Transverse colon (tissue), 4 donors: ENCODE measurements around the gene LAPTM5. TPM values are rescaled to one million over a fixed set of nuclear protein-coding genes. Genes with fewer than 3 reads are reported as not detected.

Experiments used
- DNase-seq: peaks from one replicate; pipeline ENCODE4 v3.0.0-alpha.2; 2019
- H3K27ac ChIP-seq, 4 donors: fragments of 200-600 bp; sonication (generic); 2 replicates each; pipeline ENCODE4 v1.5.1; 2016 to 2018; ENCODE audit warnings: inconsistent platforms in 4 of 4
- H3K27me3 ChIP-seq: fragments of 200-600 bp; sonication (generic); 2 replicates; pipeline ENCODE4 v1.5.1; 2017; ENCODE audit warnings: inconsistent platforms
- H3K36me3 ChIP-seq, 4 donors: fragments of 200-600 bp; sonication (generic); 2 replicates each; pipeline ENCODE4 v1.5.1; 2017 to 2019; ENCODE audit warnings: inconsistent platforms in 4 of 4
- H3K4me1 ChIP-seq, 4 donors: fragments of 200-600 bp; sonication (generic); 2 replicates each; pipeline ENCODE4 v1.5.1; 2017 to 2020; ENCODE audit warnings: inconsistent platforms in 4 of 4
- H3K4me3 ChIP-seq, 4 donors: fragments of 200-600 bp; sonication (generic); 1 replicate in 1 of 4; 2 replicates in 3 of 4; pipeline versions ENCODE4 v1.5.1 to v1.6.1; 2017 to 2019; ENCODE audit warnings: inconsistent platforms in 4 of 4
- H3K9me3 ChIP-seq, 2 donors: fragments of 200-600 bp; sonication (generic); 2 replicates each; pipeline ENCODE4 v1.5.1; 2017 to 2019; ENCODE audit warnings: inconsistent platforms in 2 of 2
- CTCF ChIP-seq, 5 experiments: fragments of 200-600 bp in 3 of 5; fragments of 450-650 bp in 2 of 5; sonication (generic) in 3 of 5; IDR thresholded peaks; 1 replicate in 2 of 5; 2 replicates in 3 of 5; pipeline ENCODE4 v1.5.1; 2016 to 2017; ENCODE audit warnings: antibody characterized with exemption in 5 of 5, inconsistent platforms in 3 of 5, mild to moderate bottlenecking in 2 of 5, moderate library complexity in 1 of 5
- EP300 ChIP-seq: sonication (generic); formaldehyde crosslinking; IDR thresholded peaks from one replicate; pipeline ENCODE4 v1.6.1; 2017; ENCODE audit warnings: antibody characterized with exemption, low read depth
- POLR2A ChIP-seq: fragments of 450-650 bp; IDR thresholded peaks from one replicate; pipeline ENCODE4 v1.6.1; 2016; ENCODE audit warnings: antibody characterized with exemption, mild to moderate bottlenecking, moderate library complexity
- POLR2AphosphoS5 ChIP-seq, 3 donors: sonication (generic); formaldehyde crosslinking; IDR thresholded peaks; one replicate each; pipeline ENCODE4 v1.6.1; 2016; ENCODE audit warnings: antibody characterized with exemption in 3 of 3
- WGBS, 2 donors: methylation state at CpG; one replicate each; pipeline ENCODE4 v1.1.5; 2018; ENCODE audit warnings: low coverage in 1 of 2; 5-methylcytosine and 5-hydroxymethylcytosine counted together
- in situ Hi-C, 4 donors: fragments of 200-750 bp; cut with MboI; loops; one replicate each; pipeline versions ENCODE4 v1.15.0 to v1.15.1; 2017; ENCODE audit warnings: low sequenced_read_pairs in 3 of 4, low pct_ligation_motif_present in 1 of 4, low pct_unique_long_range_greater_than_20kb in 1 of 4
- intact Hi-C: fragments of 100-400 bp; cut with DNase I; formaldehyde crosslinking; loops from one replicate; pipeline ENCODE4 v1.15.1; 2023; ENCODE audit warnings: low total_unique reads
- total RNA-seq, 4 donors: library from RNA; depleted of rRNA; stranded (reverse); fragments of >200 nt; gene quantifications; one replicate each; pipeline ENCODE4 v1.1.0, GENCODE V29; 2016

Gene LAPTM5
- total RNA-seq, 4 donors from 2014 or later: 5.2 to 66.6 (median 34.5) TPM

GRCh38 chr1:30732277-30732996 is 25.1 kb downstream of the LAPTM5 start:
- in situ Hi-C loops (no loop called here), intact Hi-C loops (no loop called here)
- Histone ChIP-seq H3K27ac (no peak overlapping the region), H3K4me1 (no peaks in the 10 kb centered on the region), H3K9me3 (no peaks in the 10 kb centered on the region), H3K36me3 (no peaks in the 10 kb centered on the region), H3K4me3 (no peak overlapping the region), H3K27me3 (no peaks in the 10 kb centered on the region)
- TF ChIP-seq EP300: no peak
- TF ChIP-seq CTCF (IDR thresholded peaks at IDR 0.05): no peak
- no peak for TF ChIP-seq POLR2AphosphoS5 (IDR thresholded peaks at IDR 0.05)
- TF ChIP-seq POLR2A: no peak
- WGBS, 2 donors: 71% methylated on average over 10 of the region's 10 CpGs; no CpG with 5 or more reads in 1 of the 2 donors
- no peak for DNase-seq

- 79% methylated on average over 8 of the region's 8 CpGs; no CpG with 5 or more reads in 1 of the 2 donors for WGBS, 2 donors
- no peaks in the 10 kb centered on the region for H3K36me3 ChIP-seq
- H3K27ac ChIP-seq: no peak overlapping the region
- H3K4me3 ChIP-seq: no peak overlapping the region
- intact Hi-C loops (no loop called here), in situ Hi-C loops (no loop called here)
- DNase-seq: no peak
- no peaks in the 10 kb centered on the region for H3K9me3 ChIP-seq
- no peaks in the 10 kb centered on the region for H3K27me3 ChIP-seq
- no peaks in the 10 kb centered on the region for H3K4me1 ChIP-seq
- TF ChIP-seq POLR2AphosphoS5 (IDR thresholded peaks at IDR 0.05): no peak
- no peak for TF ChIP-seq CTCF (IDR thresholded peaks at IDR 0.05)
- no peak for TF ChIP-seq POLR2A
- TF ChIP-seq EP300: no peak
Observed at GRCh38 chr1:30731806-30732276, 25.7 kb downstream of the LAPTM5 start.

GRCh38 chr1:30731109-30731805 is 26.3 kb downstream of the LAPTM5 start:
- Histone ChIP-seq H3K4me3 (no peak overlapping the region), H3K36me3 (no peaks in the 10 kb centered on the region), H3K9me3 (no peaks in the 10 kb centered on the region), H3K27ac (no peak overlapping the region), H3K27me3 (no peaks in the 10 kb centered on the region), H3K4me1 (no peaks in the 10 kb centered on the region)
- intact Hi-C loops: no loop called here
- no peak for DNase-seq
- in situ Hi-C loops: no loop called here
- 62 to 79% methylated on average over 5 to 10 of the region's 10 CpGs for WGBS, 2 donors
- no peak for TF ChIP-seq POLR2A
- TF ChIP-seq EP300: no peak

GRCh38 chr1:30730346-30731108 is 27.0 kb downstream of the LAPTM5 start:
- Histone ChIP-seq H3K27me3 (no peaks in the 10 kb centered on the region), H3K9me3 (no peaks in the 10 kb centered on the region), H3K4me3 (no peak overlapping the region), H3K27ac (no peak overlapping the region), H3K4me1 (no peaks in the 10 kb centered on the region), H3K36me3 (no peaks in the 10 kb centered on the region)
- DNase-seq: no peak
- intact Hi-C loops: no loop called here
- in situ Hi-C loops: no loop called here
- TF ChIP-seq POLR2A: no peak
- TF ChIP-seq EP300: no peak
- TF ChIP-seq CTCF (IDR thresholded peaks at IDR 0.05): no peak
- TF ChIP-seq POLR2AphosphoS5 (IDR thresholded peaks at IDR 0.05): no peak
- WGBS, 2 donors: 78% methylated on average over 22 of the region's 23 CpGs; no CpG with 5 or more reads in 1 of the 2 donors
